GM18909 (cell line): ENCODE results near the gene TMEM54.
"Not testable (repeated sequence)": the region's sequence is repeated elsewhere in the genome, so short reads cannot be mapped to it uniquely, and the experiment has no call there.

Experiments used
- ATAC-seq: cut with Tn5 transposase; IDR thresholded peaks from one replicate; pipeline ENCODE4 v1.9.1; 2021; ENCODE audit warnings: mild to moderate bottlenecking; ENCODE audit not compliant: unreplicated experiment, poor library complexity

The TMEM54 gene

GRCh38 chr1:32919811-32920733 is 18.9 kb upstream of the TMEM54 start:
- ATAC-seq = no peak

- ATAC-seq = no peak
These were observed 17.0 kb upstream of the TMEM54 start for GRCh38 chr1:32918179-32918578.

- ATAC-seq = no peak
These were observed 16.3 kb upstream of the TMEM54 start for GRCh38 chr1:32917521-32917920.

- no peak for ATAC-seq
These were observed 14.8 kb upstream of the TMEM54 start for GRCh38 chr1:32915766-32916706.

GRCh38 chr1:32910319-32910718 is 9.1 kb upstream of the TMEM54 start:
- no peak for ATAC-seq

- ATAC-seq = no peak
These were observed 6.2 kb upstream of the TMEM54 start for GRCh38 chr1:32907435-32907834.

GRCh38 chr1:32906654-32907053 is 5.5 kb upstream of the TMEM54 start:
- no peak for ATAC-seq

GRCh38 chr1:32905588-32905987 is 4.4 kb upstream of the TMEM54 start:
- ATAC-seq = not testable (repeated sequence)

- no peak for ATAC-seq
These were observed 3.6 kb upstream of the TMEM54 start for GRCh38 chr1:32904797-32905196.

GRCh38 chr1:32903991-32904785 is 3.0 kb upstream of the TMEM54 start:
- ATAC-seq = no peak

GRCh38 chr1:32902535-32902920 is 1.3 kb upstream of the TMEM54 start:
- no peak for ATAC-seq

- no peak for ATAC-seq
These were observed 790 bp upstream of the TMEM54 start for GRCh38 chr1:32901823-32902534.

GRCh38 chr1:32900371-32900955 is 726 bp downstream of the TMEM54 start:
- no peak for ATAC-seq

GRCh38 chr1:32899586-32900296 is 1.4 kb downstream of the TMEM54 start:
- ATAC-seq = no peak

- ATAC-seq = no peak
These were observed 2.2 kb downstream of the TMEM54 start for GRCh38 chr1:32898958-32899357.

GRCh38 chr1:32898056-32898455 is 3.1 kb downstream of the TMEM54 start:
- ATAC-seq = no peak

- ATAC-seq = no peak
These were observed 3.8 kb downstream of the TMEM54 start for GRCh38 chr1:32897082-32898049.

GRCh38 chr1:32896451-32896850 is 4.7 kb downstream of the TMEM54 start:
- ATAC-seq = no peak
